H1 (cell line): ENCODE measurements around the gene LAMC3.

ENCODE experiments used
- CEBPB ChIP-seq: IDR thresholded peaks from 2 replicates; pipeline ENCODE4 v1.6.1; 2012; ENCODE audit warnings: low read depth, low read length
- EZH2 ChIP-seq: fragments of 200-600 bp; sonication (generic); IDR thresholded peaks from 2 replicates; pipeline ENCODE4 v1.7.1; 2012; ENCODE audit warnings: low read depth, mild to moderate bottlenecking, moderate library complexity, low read length, inconsistent platforms; ENCODE audit not compliant: severe bottlenecking
- POLR2A ChIP-seq, 2 experiments: IDR thresholded peaks; 1 replicate in 1 of 2; 2 replicates in 1 of 2; pipeline ENCODE4 v1.6.1; 2011; ENCODE audit warnings: low read depth in 2 of 2, low read length in 2 of 2, mild to moderate bottlenecking in 2 of 2; ENCODE audit errors: control extremely low read depth in 1 of 2
- RAD21 ChIP-seq, 2 experiments: IDR thresholded peaks in 1 of 2; conservative IDR thresholded peaks in 1 of 2; 2 replicates each; pipeline ENCODE4 v1.6.1; 2011; ENCODE audit warnings: low read depth in 2 of 2, low read length in 2 of 2, improper control_type of control experiment in 1 of 2, inconsistent platforms in 1 of 2, mild to moderate bottlenecking in 1 of 2, moderate library complexity in 1 of 2
- SIN3A ChIP-seq, 2 experiments: IDR thresholded peaks in 1 of 2; conservative IDR thresholded peaks in 1 of 2; 2 replicates each; pipeline ENCODE4 v1.6.1; 2011 to 2012; ENCODE audit warnings: low read length in 2 of 2, improper control_type of control experiment in 1 of 2, low read depth in 1 of 2, mild to moderate bottlenecking in 1 of 2
- TAF1 ChIP-seq: IDR thresholded peaks from 2 replicates; pipeline ENCODE4 v1.6.1; 2011; ENCODE audit warnings: mild to moderate bottlenecking, low read depth, low read length
- TCF12 ChIP-seq: IDR thresholded peaks from 2 replicates; pipeline ENCODE4 v1.6.1; 2011; ENCODE audit warnings: low read depth, mild to moderate bottlenecking, low read length
- TF ChIP-seq, protein P1 (sequence below), 3 experiments: IDR thresholded peaks; 1 replicate in 2 of 3; 2 replicates in 1 of 3; pipeline versions ENCODE4 v1.5.1 to v1.6.1; 2011; ENCODE audit warnings: low read length in 3 of 3, mild to moderate bottlenecking in 3 of 3, inconsistent platforms in 2 of 3, low read depth in 1 of 3, moderate library complexity in 1 of 3; ENCODE audit not compliant: insufficient read depth in 1 of 3; ENCODE audit errors: control extremely low read depth in 1 of 3

GRCh38 chr9:130970855-130971254 is 38.1 kb upstream of the LAMC3 start:
- TF ChIP-seq, protein P1, sequence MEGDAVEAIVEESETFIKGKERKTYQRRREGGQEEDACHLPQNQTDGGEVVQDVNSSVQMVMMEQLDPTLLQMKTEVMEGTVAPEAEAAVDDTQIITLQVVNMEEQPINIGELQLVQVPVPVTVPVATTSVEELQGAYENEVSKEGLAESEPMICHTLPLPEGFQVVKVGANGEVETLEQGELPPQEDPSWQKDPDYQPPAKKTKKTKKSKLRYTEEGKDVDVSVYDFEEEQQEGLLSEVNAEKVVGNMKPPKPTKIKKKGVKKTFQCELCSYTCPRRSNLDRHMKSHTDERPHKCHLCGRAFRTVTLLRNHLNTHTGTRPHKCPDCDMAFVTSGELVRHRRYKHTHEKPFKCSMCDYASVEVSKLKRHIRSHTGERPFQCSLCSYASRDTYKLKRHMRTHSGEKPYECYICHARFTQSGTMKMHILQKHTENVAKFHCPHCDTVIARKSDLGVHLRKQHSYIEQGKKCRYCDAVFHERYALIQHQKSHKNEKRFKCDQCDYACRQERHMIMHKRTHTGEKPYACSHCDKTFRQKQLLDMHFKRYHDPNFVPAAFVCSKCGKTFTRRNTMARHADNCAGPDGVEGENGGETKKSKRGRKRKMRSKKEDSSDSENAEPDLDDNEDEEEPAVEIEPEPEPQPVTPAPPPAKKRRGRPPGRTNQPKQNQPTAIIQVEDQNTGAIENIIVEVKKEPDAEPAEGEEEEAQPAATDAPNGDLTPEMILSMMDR (IDR thresholded peaks at IDR 0.05; ENCODE audit: control extremely low read depth in 1 of 3, insufficient read depth in 1 of 3, low read depth in 1 of 3, low read length in 3 of 3) = no peak
- no peak for TF ChIP-seq RAD21 (IDR thresholded peaks at IDR 0.05 in 1 of 2, conservative IDR thresholded peaks at IDR 0.05 in 1 of 2; ENCODE audit: low read depth in 2 of 2, low read length in 2 of 2)
- TF ChIP-seq TAF1 = no peak
- no peak for TF ChIP-seq EZH2
- TF ChIP-seq TCF12 = no peak
- TF ChIP-seq SIN3A (conservative IDR thresholded peaks at IDR 0.05 in 1 of 2, IDR thresholded peaks at IDR 0.05 in 1 of 2; ENCODE audit: low read depth in 1 of 2, low read length in 2 of 2) = no peak
- TF ChIP-seq POLR2A (IDR thresholded peaks at IDR 0.05; ENCODE audit: control extremely low read depth in 1 of 2, low read depth in 2 of 2, low read length in 2 of 2) = no peak
- TF ChIP-seq CEBPB = no peak
